GM21390 (cell line): ENCODE measurements around the gene NTSR1.
A peak's percentile ranks its signal among the peaks of the same experiment; 100 is the strongest.

Source experiments
- ATAC-seq: cut with Tn5 transposase; IDR thresholded peaks from one replicate; pipeline ENCODE4 v1.9.1; 2021; ENCODE audit not compliant: unreplicated experiment

The NTSR1 gene

DNA sequence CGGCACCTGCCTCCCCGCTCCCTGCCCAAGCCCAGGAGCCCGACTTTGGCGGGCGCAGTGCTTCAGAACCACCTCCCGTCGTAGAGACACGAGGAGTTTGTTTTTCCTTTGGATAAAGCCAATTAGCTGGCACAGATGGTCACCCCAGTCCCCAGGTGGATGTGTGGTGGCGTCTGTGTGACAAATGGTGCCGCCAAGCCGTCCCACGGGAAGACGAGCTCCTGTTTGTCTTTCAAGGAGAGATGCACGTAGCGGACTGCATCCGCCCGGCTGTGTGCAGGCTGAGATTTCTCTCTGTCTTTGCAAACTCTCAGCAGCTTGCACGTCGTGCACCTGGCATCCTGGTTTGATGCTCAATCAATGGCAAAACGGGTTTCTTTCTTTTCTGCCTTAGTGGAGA lies 71.6 kb downstream of the NTSR1 start:
- ATAC-seq = no peak

DNA sequence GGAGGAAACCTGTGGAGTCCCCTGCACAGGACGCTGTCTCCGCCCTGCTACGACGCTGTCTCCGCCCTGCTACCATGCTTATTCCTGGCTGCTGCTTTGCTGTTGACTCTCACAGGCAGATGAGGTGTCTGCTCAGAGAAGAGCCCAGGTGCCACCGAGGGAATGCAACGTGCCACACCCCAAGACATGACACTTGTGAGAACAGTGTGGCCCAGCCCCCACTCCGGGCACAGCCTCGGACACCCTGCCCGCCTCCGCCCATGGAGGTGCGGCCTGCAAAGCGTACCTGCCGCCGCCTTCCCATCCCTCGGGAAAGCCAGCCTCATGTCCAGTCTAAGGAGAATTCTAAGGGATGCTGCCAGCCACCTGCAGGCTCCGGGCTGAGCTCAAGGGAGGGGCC lies 72.1 kb downstream of the NTSR1 start:
- ATAC-seq = no peak

DNA sequence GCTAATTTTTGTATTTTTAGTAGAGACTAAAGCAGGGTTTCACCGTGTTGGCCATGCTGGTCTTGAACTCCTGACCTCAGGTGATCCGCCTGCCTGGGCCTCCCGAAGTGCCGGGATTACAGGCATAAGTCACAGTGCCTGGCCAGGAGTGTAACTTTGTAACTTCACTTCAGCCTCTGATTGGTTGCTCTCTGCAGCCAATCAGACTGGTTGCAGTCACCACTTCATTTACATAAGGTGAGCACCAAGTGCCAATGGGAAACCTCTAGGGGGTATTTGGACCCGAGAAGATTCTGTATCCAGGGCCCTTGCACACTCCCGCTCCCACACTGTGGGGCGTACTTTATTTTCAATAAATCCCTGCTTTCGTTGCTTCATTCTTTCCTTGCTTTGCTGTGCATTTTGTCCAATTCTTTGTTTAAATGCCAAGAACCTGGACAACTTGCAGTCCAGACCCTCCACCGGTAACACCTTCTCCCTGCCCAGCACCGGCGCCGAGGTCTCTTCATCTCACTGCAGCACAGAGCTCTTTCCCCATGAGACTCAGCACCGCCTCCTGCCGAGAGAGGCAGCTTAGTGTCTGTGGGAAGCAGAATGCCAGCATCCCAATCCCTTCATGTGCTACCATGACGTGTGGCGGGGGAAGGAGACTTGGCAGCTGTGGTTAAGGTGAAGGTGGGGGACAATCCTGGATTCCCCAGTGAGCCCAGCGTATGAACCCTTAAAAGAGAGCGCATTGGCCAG lies 73.7 kb downstream of the NTSR1 start:
- no peak for ATAC-seq

DNA sequence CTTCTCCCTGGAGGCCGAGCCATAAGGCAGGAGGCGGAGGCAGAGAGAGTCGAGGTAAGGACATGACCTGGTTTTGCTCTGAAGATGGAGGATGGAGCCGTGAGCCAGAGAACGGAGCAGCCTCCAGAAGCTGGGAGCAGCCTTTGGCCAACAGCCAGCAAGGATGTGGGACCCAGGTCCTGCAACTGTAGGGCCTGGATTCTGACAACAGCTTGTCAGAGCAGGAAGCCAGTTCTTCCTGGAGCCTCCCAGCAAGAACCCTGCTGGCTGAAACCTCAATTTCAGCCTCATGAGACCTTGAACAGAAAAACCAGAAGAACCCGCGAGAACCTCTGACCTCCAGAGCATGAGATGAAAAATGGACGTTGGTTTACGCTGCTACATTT lies 74.2 kb downstream of the NTSR1 start:
- ATAC-seq = no peak

DNA sequence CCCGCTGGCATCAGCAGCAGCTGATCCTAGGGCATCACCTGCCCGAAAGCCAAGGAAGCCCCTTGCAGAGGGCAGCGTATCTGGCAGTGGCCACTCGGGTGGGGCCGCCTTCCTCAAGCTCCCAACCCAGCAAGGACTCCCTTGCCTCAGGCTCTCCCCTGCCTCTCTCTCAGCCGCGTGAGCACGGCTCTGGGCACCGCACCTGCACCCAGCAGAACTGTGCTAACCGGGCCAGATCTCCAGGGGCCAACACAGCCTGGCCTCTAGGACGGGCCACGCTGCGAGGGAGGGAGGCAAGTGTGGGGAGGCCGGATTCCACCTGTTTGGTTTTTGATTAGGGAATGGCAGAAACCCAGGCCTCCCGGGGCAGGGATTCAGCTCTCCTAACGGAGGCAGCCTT lies 75.9 kb downstream of the NTSR1 start:
- no peak for ATAC-seq

DNA sequence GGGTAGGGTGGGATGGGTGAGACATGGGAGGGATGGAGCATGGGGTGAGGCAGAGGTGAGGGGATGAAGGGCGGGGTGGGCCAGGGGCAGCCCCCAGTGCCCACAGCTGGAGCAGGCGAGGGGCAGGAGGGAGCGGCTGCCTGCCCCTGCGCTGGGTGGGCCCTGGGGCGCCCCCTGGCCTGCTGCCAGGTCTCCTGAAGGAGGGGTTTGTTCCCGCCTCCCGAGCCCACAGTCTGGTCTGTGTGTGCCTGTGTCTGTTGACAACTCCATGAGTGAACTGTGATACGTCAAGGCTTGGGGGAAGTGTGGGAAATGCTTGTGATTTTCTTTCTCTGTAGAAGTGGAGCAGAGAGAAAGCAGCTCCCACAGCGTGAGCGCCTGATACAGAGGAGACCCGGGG lies 76.8 kb downstream of the NTSR1 start:
- no peak for ATAC-seq

DNA sequence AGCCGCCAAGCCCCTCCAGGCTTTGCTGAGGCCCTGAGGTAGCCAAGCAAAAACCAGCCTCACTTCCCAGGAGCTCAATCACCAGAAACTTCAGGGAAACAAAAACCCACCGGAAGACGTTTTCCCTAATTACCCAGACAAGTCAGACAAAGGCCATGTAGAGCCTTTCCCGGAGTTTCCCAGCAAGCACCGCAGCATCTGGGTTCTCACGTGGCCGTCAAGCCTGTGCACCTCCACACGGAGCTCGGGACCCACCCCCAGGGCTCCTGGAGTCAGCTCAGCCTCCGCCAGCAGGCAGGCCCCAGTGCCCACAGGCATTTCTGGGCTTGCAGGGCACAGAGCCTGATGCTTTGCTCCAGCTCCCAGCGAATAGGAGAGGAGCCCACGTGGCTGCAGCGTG lies 77.5 kb downstream of the NTSR1 start:
- no peak for ATAC-seq

DNA sequence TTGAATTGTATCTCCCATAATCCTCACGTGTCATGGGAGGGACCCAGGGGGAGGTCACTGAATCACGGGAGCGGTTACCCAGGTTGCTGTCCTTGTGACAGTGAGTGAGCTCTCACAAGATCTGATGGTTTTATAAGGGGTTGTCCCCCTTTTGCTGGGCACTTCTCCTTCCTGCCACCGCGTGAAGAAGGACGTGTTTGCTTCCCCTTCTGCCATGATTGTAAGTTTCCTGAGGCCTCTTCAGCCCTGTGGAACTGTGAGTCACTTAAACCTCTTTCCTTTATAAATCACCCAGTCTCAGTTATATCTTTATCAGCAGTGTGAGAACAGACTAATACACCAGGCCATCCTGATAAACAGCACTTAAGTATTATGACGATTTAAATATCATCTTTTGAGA lies 78.7 kb downstream of the NTSR1 start:
- no peak for ATAC-seq

DNA sequence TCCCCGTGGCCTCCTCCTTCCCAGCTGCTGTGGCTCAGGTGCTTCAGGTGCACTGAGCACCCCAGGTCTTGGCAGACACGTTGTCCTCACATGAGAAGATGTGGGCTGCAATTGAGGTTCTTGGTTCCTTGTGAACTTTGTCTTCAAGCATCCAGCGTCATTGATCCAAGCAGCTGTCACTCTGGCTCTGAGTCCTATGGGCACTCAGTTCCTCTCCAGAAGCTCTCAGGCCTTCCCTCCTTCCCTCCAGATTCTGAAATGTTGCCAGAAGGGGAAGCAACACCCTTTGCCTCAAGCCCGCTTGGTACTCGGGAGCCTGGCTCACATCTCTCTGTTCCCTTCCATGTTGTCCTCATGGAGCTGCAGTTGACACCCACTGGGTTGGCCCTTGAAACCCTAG lies 79.2 kb downstream of the NTSR1 start:
- no peak for ATAC-seq

DNA sequence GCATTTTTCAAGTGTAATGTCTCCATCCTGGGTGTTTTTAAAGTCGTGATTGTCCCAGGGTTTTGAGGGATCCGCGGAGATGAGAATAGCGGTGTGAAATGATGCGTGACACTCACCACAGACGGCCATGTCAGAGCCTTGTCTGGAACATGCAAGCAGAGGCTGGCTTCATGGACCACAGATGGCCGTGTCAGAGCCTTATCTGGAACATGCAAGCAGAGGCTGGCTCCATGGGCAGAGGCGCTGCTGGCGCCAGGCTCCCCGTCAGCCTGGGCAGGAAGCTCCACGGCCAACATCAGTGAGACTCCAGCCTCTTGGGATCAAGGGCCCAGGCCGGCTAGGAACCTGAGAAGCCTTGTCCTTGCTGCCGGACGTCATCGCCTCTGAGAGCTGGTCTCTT lies 80.0 kb downstream of the NTSR1 start:
- ATAC-seq = no peak

DNA sequence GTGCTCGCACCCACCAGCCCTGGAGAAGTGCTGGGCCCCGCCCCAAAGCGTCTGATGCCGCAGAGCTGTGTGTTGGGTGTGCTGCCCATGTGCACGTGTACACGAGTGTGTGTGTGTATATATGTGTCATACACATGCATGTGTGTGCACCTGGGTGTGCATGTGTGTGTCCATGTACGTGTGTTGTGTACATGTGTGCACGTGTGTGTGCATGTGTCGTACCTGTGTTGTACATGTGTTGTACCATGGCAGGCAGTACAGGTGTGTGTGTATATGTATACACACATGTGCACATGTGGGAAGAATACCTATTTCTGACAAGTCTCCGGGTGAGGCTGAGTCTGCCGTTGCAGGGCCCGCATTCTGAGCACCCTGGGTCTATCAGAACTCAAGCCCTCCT lies 81.4 kb downstream of the NTSR1 start:
- no peak for ATAC-seq

DNA sequence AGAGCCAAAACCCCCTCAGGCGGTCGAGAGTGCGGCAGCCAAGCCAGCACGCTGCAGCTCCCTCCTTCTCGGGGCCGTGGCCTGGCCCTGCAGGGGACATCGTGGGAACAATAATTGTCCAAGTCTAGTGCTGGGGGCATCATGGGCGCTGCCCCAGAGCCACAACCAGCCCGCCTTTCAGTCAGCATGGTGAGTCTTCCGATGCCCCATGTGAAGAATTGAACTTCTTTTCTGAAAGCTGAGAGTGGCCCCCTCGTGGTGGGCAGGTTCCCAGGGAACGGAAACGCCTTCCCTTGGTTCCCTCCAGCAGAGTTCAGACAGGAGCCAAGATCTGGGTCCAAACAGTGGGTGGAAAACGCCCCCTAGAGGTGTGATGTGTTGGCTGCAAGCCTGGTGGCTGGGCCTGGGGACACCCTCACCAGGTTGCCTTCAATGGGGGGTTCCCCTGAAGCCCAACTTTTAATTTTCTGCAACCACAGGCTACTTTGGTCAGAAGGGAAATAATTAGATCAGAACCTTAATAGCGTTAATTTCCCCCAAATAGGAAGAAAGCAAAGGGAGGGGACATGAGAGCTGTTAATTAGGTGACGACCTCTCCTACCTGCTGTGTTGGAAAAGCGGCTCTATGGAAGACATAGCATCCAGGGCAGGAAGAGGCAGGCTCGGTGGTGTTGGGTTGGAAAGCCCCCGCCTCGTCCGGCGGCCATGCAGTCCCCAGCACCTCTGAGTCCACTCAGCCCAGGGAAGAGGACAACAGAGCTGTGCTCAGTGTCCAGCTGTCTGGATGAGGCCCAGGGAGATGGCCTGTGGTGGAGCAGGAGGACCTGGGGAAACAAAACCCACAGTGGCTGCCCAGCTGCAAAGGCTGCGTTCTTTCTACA lies 82.9 kb downstream of the NTSR1 start:
- ATAC-seq = no peak

DNA sequence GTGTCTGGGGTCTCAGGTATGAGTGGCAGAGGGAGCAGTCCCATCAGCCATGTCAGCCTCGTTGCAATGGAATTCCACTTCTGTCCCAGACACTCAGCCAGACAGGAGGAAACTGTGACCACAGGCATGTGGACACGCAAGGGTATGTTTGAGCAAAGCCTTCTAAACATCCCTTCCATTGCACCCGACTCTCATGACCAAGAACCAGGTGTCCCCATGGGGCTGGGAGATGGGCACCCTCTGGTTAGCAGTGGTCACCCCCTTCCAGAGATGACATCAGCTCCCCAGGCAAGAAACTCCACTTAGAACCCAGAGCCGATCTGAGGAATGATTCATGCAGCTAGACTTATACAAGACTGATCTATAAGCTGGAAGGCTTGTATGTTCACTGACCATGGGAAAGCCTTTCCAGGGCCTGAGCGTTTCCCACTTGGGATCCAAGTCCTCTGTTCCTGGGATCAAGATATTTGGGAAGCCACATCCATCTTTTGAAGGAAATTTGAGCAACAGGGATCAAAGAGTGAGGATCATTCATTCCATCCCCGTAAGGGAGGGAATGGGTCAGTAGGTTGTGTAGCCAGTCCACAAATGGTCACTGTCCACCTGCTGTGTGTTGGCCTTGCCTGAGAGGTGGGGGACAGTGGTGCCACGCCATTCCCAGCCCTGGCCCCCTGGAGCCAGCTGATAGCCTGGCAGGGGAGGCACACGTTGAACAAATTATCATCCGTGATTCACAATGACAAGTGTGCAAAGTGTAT lies 83.7 kb downstream of the NTSR1 start:
- ATAC-seq = no peak

DNA sequence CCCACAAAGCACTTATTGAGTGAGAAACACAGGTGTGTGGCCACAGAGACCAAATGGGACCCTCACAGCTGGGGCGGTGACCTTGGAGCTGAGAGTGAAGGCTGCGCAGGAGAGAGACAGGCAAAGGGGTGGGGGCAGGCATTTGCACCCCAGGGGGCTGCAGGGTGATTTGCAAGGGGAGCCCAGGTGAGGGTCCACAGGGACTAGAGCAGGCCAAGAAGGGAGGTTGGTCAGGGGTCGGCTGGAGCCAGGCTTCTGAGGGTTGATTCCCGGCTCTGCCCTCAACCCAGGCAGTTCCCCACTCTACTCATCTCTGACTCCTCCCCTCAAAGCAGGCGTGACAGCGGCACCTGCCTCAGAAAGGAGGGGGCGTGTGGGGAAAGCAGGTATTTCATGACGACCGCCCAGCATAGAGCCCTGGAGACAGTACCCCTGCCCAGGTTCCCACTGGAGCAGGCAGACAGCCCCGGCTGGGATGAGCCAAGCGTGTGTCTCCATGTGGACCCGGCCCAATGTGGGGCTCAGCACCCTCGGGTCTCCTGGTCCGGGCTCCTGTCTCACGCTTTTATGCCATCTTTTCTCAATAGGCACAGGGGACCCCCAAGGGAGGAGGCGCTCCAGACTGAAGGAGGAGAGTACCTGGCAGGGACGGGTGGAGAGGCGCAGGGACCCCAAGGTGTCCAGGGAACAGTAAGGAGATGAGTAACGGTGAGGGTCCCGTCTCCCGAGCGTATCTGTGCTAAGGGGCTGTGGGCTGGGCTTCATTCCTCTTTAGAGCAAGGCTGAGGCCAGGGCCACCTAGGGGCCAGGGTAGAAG lies 84.5 kb downstream of the NTSR1 start:
- ATAC-seq = no peak

DNA sequence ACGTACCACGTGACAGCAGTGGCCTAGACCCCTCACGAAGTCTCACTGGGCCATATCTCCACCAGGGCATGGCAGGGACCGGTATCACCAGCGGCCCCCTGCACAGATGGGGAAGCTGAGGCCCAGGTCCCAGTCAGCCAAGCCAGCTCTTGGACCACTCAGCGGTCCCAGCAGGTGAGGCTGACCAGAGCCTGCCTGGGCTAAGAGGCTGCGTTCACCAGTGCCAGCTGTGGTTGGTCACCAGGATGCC lies 85.0 kb downstream of the NTSR1 start:
- ATAC-seq = no peak

DNA sequence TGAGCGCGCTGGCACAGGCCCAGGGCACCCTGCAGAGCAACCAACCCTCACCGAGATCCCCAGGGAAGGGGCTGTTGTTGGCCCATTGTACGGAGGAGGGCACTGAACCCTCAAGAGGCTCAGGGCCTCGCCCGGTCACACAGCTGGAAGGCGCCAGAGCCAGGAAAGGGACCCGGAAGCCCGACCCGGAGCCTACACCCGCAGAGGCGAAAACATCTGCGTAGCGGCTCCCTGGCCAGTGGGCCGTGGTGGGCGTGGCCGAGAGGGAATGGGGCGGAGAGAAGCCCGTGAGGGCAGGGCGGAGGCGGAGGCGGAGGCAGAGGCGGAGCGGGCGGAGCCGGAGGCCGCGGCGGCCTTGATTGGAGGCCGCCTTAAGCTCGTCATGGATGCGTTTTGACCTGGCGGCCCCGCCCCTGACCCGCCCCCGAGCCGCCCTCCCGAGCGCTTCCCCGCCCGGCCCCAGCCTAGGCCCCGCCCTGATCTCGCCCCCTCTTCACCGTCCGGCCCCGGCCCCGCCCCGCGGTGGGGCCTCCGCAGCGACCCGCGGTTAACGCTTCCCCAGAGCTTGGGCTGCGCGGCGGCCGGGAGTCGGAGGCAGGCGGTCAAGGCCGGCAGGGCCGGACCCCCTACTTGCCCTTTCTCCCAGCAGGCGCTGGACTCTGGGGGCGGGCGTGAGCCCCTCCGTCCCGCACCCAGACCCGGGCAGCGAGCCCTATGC lies 85.5 kb downstream of the NTSR1 start:
- ATAC-seq = peak; percentile 63

DNA sequence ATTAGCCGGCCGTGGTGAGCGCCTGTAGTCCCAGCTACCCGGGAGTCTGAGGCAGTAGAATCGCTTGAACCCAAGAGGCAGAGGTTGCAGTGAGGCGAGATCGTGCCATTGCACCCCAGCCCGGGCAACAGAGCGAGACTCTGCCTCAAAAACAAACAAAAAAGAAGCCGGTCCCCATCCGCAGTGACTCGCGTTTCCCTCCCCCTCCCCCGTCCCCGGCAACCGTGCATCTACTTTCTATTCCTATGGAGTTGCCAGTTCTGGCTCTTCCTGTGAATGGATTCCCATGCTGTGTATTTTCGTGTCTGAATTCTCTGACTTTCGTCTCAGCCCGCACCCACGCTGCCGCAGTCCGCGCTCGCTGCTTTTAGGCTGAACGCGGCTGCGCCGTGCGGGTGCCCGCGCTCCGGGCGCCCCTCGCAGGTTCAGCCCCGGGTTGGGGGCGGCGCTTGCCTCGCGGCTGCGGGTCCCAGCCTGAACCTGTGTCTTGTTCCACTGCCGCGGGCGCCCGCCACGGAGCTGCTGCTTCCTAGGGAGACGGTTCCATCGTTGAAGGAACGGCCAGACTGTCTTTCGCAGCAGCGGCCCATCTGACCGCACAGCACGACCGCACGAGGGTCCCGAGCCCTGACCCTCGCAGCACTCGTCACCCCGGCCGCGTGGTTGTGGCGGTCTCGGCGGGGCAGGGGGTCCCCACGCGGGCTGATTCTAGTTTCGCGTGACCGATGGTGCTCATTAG lies 86.6 kb downstream of the NTSR1 start:
- no peak for ATAC-seq

DNA sequence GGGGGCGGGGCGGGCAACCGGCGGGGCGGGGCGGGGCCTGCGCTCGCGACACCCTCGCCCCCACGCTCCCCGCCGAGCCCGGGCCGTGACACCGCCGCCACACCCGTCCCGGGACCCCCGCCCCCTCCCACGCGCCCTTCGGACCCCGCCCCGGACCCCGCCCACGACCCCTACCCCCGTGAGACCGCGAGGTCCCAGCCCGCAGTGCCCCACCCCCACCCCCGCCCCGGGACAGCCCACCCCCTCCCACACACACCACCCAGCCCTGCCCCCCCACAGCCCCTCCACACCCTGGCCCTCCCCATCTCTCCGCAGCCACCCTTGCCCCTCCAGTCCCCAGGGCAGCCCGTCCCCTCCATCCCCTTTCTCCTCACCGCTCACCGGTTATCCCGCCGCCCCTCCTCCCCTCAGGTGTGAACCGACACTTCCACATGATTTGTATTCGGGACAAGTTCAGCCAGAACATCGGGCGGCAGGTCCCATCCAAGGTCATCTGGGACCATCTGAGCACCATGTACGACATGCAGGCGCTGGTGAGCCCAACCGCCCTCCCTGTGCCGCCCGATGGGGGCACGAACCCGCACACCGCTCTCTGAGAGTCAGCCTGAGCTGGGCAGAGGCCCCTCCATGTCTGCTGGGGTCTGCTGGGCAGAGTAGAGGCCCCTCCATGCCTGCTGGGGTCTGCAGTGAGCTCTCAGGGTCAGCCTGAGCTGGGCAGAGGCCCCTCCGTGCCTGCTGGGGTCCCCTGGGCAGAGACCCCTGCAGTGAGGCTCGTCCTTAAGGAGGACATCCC lies 88.3 kb downstream of the NTSR1 start:
- no peak for ATAC-seq
